ENCODE data around the gene NSUN7.

DNA sequence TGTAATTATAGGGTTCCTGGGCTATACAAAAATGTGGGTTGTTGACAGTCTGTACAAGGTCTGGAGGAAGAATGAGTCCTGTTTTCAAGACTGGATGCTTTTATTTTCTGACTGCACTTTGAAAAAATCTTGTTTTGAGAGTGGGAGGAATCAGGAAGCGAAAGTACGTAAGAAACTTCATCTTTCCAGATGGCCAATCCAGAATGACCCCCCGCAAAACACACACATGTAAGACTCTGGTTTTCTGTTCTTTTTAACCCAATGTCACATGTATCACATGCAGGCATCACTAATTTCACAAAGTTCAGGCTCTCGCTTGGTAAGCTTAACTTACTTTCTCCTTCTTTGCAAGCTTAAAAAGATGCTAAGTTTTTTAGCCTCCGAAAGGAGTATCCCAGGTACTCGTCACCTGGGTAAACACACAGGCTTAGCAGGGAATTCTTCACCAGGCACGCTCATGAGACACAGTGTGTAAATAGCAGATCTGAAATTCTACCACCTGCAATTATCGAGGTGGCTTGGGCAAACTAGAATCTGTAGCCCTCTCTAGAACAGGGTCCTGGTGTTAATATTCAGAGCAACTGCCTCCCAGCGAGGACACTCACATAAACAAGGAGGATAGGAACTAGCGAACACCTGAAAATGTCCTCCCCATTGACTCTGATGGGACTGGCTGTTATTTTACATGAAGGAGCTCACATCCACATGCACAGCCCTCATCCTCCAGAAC, 90.7 kb downstream of the NSUN7 start:
- TF ChIP-seq HIVEP1 (CRISPR knock-in tag; IDR thresholded peaks at IDR 0.05) (no peak), PTRF (tag; IDR thresholded peaks at IDR 0.05) (no peak), CTCF (IDR thresholded peaks at IDR 0.05 in 2 of 3, conservative IDR thresholded peaks at IDR 0.05 in 1 of 3; ENCODE audit: insufficient read depth in 2 of 3, low read depth in 1 of 3, low read length in 3 of 3) (no peak)

Measured in K562 (cell line).